H1 (cell line): ENCODE data around the gene TDRD15. TPM values are rescaled to one million over a fixed set of nuclear protein-coding genes. Genes with fewer than 3 reads are reported as not detected.

Experiments
- CTCF ChIA-PET: fragments of 300-600 bp; sonication (Branson Sonifier 250); formaldehyde crosslinking; loops from one replicate; lab custom pipeline; 2021; ENCODE audit not compliant: partially characterized antibody; lab: Charles Lee
- POLR2A ChIA-PET: fragments of 300-600 bp; sonication (Branson Sonifier 250); formaldehyde crosslinking; loops from one replicate; lab custom pipeline; 2021; ENCODE audit warnings: inconsistent platforms; ENCODE audit not compliant: partially characterized antibody; lab: Charles Lee
- DNase-seq, 2 experiments: peaks; one replicate each; pipeline versions ENCODE4 v3.0.0 to v3.0.0-alpha.2; 2010 to 2022; ENCODE audit warnings: low spot score in 2 of 2, low read depth in 1 of 2, mixed read lengths in 1 of 2
- FAIRE-seq: peaks from 2 replicates; lab custom pipeline; 2011; peaks lifted over from hg19 to GRCh38; lab: Jason Lieb, UNC
- H2AFZ ChIP-seq: 2 replicates; pipeline ENCODE4 v1.8.1; 2012; ENCODE audit warnings: low read length, inconsistent platforms
- H2AK5ac ChIP-seq: 2 replicates; pipeline ENCODE4 v1.6.1; 2013; ENCODE audit warnings: low read depth, low read length
- H2BK120ac ChIP-seq: replicated peaks from 2 replicates; pipeline ENCODE3; 2013; ENCODE audit warnings: low read depth, low read length, inconsistent platforms
- H2BK12ac ChIP-seq: 2 replicates; pipeline ENCODE4 v1.6.1; 2013; ENCODE audit warnings: low read depth, low read length
- H2BK15ac ChIP-seq: 2 replicates; pipeline ENCODE4 v1.6.1; 2013; ENCODE audit warnings: low read length
- H2BK20ac ChIP-seq: 2 replicates; pipeline ENCODE4 v1.6.1; 2013; ENCODE audit warnings: low read length
- H2BK5ac ChIP-seq: 2 replicates; pipeline ENCODE4 v1.6.1; 2013; ENCODE audit warnings: low read depth, low read length
- H3K14ac ChIP-seq: 2 replicates; pipeline ENCODE4 v1.6.1; 2013; ENCODE audit warnings: inconsistent platforms; ENCODE audit not compliant: insufficient read length
- H3K18ac ChIP-seq: 2 replicates; pipeline ENCODE4 v1.6.1; 2013; ENCODE audit warnings: low read length; ENCODE audit errors: extremely low read depth
- H3K23ac ChIP-seq: 2 replicates; pipeline ENCODE4 v1.6.1; 2013; ENCODE audit warnings: inconsistent platforms; ENCODE audit not compliant: insufficient read length
- H3K23me2 ChIP-seq: 2 replicates; pipeline ENCODE4 v1.6.1; 2013; ENCODE audit warnings: low read depth, low read length
- H3K27ac ChIP-seq: 2 replicates; pipeline ENCODE4 v1.6.1; 2011; ENCODE audit warnings: low read depth, low read length, inconsistent platforms
- H3K27me3 ChIP-seq, 4 experiments: replicated peaks in 1 of 4; 1 replicate in 1 of 4; 2 replicates in 3 of 4; pipeline versions ENCODE4 v1.6.1 to v1.8.1; 2011 to 2013; ENCODE audit warnings: low read length in 3 of 4, mild to moderate bottlenecking in 3 of 4, inconsistent platforms in 2 of 4, mixed read lengths in 2 of 4, moderate library complexity in 1 of 4; ENCODE audit not compliant: control insufficient read depth in 3 of 4, insufficient read depth in 3 of 4; ENCODE audit errors: extremely low read depth in 1 of 4
- H3K36me3 ChIP-seq, 4 experiments: 2 replicates each; pipeline versions ENCODE4 v1.6.1 to v1.8.1; 2011 to 2013; ENCODE audit warnings: mild to moderate bottlenecking in 4 of 4, low read length in 3 of 4, moderate library complexity in 2 of 4, control low read depth in 1 of 4, inconsistent platforms in 1 of 4; ENCODE audit not compliant: insufficient read depth in 4 of 4, control insufficient read depth in 2 of 4
- H3K4ac ChIP-seq: replicated peaks from 2 replicates; pipeline ENCODE3; 2013; ENCODE audit warnings: low read length, low read depth, mixed read lengths, inconsistent platforms; ENCODE audit not compliant: insufficient read length
- H3K4me1 ChIP-seq, 4 experiments: replicated peaks in 1 of 4; 1 replicate in 1 of 4; 2 replicates in 3 of 4; pipeline versions ENCODE4 v1.6.1 to v1.8.1; 2011 to 2013; ENCODE audit warnings: low read length in 3 of 4, inconsistent platforms in 2 of 4, mixed read lengths in 1 of 4; ENCODE audit not compliant: insufficient read depth in 4 of 4, control insufficient read depth in 3 of 4
- H3K4me2 ChIP-seq, 2 experiments: 2 replicates each; pipeline versions ENCODE4 v1.6.1 to v1.8.1; 2011 to 2013; ENCODE audit warnings: low read depth in 2 of 2, low read length in 2 of 2, control low read depth in 1 of 2, inconsistent platforms in 1 of 2, mild to moderate bottlenecking in 1 of 2; ENCODE audit not compliant: insufficient read depth in 1 of 2
- H3K4me3 ChIP-seq, 4 experiments: fragments of 200-600, 300-600 bp in 1 of 4; sonication (generic), shearing (Covaris generic), sonication (Bioruptor Twin) in 1 of 4; 2 replicates each; pipeline versions ENCODE4 v1.5.1 to v1.8.1; 2011 to 2016; ENCODE audit warnings: low read length in 4 of 4, low read depth in 3 of 4, control low read depth in 2 of 4, inconsistent platforms in 2 of 4, mild to moderate bottlenecking in 2 of 4, mixed read lengths in 1 of 4, moderate library complexity in 1 of 4; ENCODE audit not compliant: insufficient read depth in 2 of 4; ENCODE audit errors: extremely low read depth in 1 of 4
- H3K56ac ChIP-seq: replicated peaks from 2 replicates; pipeline ENCODE3; 2013; ENCODE audit warnings: low read depth, mild to moderate bottlenecking, mixed read lengths, low read length, inconsistent platforms; ENCODE audit not compliant: insufficient read length
- H3K79me1 ChIP-seq: 2 replicates; pipeline ENCODE4 v1.6.1; 2013; ENCODE audit warnings: low read depth, low read length, control low read depth
- H3K79me2 ChIP-seq, 2 experiments: 2 replicates each; pipeline versions ENCODE4 v1.6.1 to v1.8.1; 2012 to 2013; ENCODE audit warnings: low read length in 2 of 2, mild to moderate bottlenecking in 2 of 2, inconsistent platforms in 1 of 2; ENCODE audit not compliant: insufficient read depth in 2 of 2, control insufficient read depth in 1 of 2
- H3K9ac ChIP-seq, 4 experiments: replicated peaks in 1 of 4; 1 replicate in 1 of 4; 2 replicates in 3 of 4; pipeline versions ENCODE4 v1.6.1 to v1.8.1; 2011 to 2013; ENCODE audit warnings: low read depth in 3 of 4, low read length in 3 of 4, control low read depth in 2 of 4, mild to moderate bottlenecking in 2 of 4, moderate library complexity in 2 of 4, inconsistent platforms in 1 of 4; ENCODE audit errors: extremely low read depth in 1 of 4
- H3K9me3 ChIP-seq, 2 experiments: 2 replicates each; pipeline versions ENCODE4 v1.6.1 to v1.8.1; 2012 to 2013; ENCODE audit warnings: mild to moderate bottlenecking in 2 of 2, moderate library complexity in 2 of 2, control low read depth in 1 of 2, inconsistent platforms in 1 of 2, low read depth in 1 of 2, low read length in 1 of 2, mixed read lengths in 1 of 2; ENCODE audit not compliant: insufficient read depth in 2 of 2
- H4K20me1 ChIP-seq, 2 experiments: replicated peaks in 1 of 2; 2 replicates each; pipeline versions ENCODE3 to v1.8.1; 2011 to 2013; ENCODE audit warnings: inconsistent platforms in 2 of 2, low read length in 2 of 2, mild to moderate bottlenecking in 1 of 2; ENCODE audit not compliant: insufficient read depth in 2 of 2, control insufficient read depth in 1 of 2
- H4K5ac ChIP-seq: 2 replicates; pipeline ENCODE4 v1.6.1; 2013; ENCODE audit warnings: low read length, low read depth, mixed read lengths, inconsistent platforms; ENCODE audit not compliant: insufficient read length
- H4K8ac ChIP-seq: 2 replicates; pipeline ENCODE4 v1.8.0; 2013; ENCODE audit warnings: mild to moderate bottlenecking, moderate library complexity, low read length, inconsistent platforms; ENCODE audit not compliant: insufficient read depth; ENCODE audit errors: extremely low read depth
- H4K91ac ChIP-seq: replicated peaks from 2 replicates; pipeline ENCODE3; 2013; ENCODE audit warnings: low read length, mixed read lengths, inconsistent platforms; ENCODE audit not compliant: insufficient read length
- ASH2L ChIP-seq: fragments of 200-600, 300-600 bp; sonication (generic); IDR thresholded peaks from one replicate; pipeline ENCODE4 v1.7.1; 2017; ENCODE audit warnings: low read length
- HDAC6 ChIP-seq: IDR thresholded peaks from one replicate; pipeline ENCODE4 v1.7.1; 2012; ENCODE audit warnings: low read depth, mild to moderate bottlenecking, inconsistent platforms, low read length, moderate library complexity
- YY1 ChIP-seq: IDR thresholded peaks from 2 replicates; pipeline ENCODE4 v1.6.1; 2011; ENCODE audit warnings: low read depth, mild to moderate bottlenecking, low read length
- WGBS, 2 experiments: shearing (Covaris generic) in 1 of 2; methylation state at CpG; one replicate each; pipeline versions ENCODE4 v1.1.6 to v1.1.7; 2013 to 2015; ENCODE audit warnings: low lambda C conversion rate in 2 of 2, mixed read lengths in 2 of 2, inconsistent platforms in 1 of 2, low coverage in 1 of 2, missing lambda C conversion rate in 1 of 2; ENCODE audit not compliant: insufficient replicate concordance in 2 of 2, insufficient coverage in 1 of 2, insufficient read length in 1 of 2; ENCODE audit errors: extremely low coverage in 1 of 2, missing lambda C conversion rate in 1 of 2; 5-methylcytosine and 5-hydroxymethylcytosine counted together
- polyA plus RNA-seq, 7 experiments: library from polyadenylated mRNA; depleted of rRNA in 3 of 7; stranded (reverse) in 5 of 7; unstranded in 2 of 7; fragments of >200 nt in 5 of 7; fragments of 200-250 nt in 2 of 7; gene quantifications; 1 replicate in 5 of 7; 2 replicates in 1 of 7; 4 replicates in 1 of 7; pipeline versions ENCODE4 v1.2.1 to v1.2.3, GENCODE V29; 2011 to 2013; ENCODE audit warnings: missing spikeins in 2 of 7, mixed read lengths in 2 of 7
- total RNA-seq: library from RNA; stranded (reverse); fragmentation: NEBNext Ultra II Directional; extraction: Animal tissue kit (Norgen Biotek cat#: 25700); gene quantifications from 2 replicates; pipeline ENCODE4 v1.2.1, GENCODE V29; 2021

TDRD15 gene
- total and polyA plus RNA-seq, 2 of the 8 experiments (the other 6 are each of a cell fraction or from before 2014, with no cell fraction given), result not detected

DNA sequence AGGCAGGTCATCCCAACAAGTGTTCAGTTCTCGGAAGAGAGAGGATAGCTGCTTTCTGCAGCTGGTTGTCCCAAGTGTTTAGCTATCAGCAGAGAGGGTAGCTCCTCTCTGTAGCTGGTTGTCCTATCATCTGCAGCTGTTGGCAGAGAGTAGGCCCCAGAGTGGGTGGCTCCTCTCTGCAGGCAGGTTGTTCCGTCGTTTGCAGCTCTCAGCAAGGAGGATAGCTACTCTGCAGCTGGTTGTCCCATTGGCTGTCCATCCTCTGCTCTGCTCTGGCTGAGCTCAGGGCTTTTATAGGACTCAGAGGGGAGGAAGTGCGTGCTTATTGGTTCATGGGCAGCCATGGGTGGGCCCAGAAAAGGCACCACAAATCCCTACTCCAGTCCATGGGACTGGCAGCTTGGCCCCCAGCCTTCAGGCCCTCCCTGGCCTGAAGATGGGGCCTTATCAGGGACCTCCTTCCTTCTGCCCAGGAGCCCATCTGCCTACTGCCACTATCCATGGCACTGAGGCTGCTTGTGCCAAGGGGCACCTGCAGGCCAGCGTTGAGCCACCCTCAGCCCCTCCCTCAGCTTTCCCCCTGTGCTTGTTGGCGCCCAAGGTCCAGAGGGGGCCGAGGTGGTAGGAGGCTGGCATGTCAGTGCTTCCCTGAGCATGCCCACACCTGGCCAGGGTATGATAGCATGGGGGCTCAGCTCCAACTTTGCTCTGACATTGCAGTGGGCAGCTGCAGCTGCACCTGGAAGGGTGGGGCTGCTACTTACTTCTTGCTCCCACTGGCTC, 38.3 kb downstream of the TDRD15 start:
- H3K36me3 ChIP-seq, result no peaks in the 10 kb centered on the region
- H3K4ac ChIP-seq, result no peak overlapping the region
- ChIA-PET CTCF (interaction anchor here (0.5 to 2.6 kb wide), 8 partner anchors 11 to 1194 kb away, joined by 3 to 12 read pairs (median 4); partner anchors contain the start of gene APOB), POLR2A (no interaction called here)
- no peaks in the 10 kb centered on the region for H3K79me1 ChIP-seq
- no peak overlapping the region for H2BK12ac ChIP-seq
- no peak overlapping the region for H4K91ac ChIP-seq
- H3K9ac ChIP-seq, result no peak overlapping the region
- no peaks in the 10 kb centered on the region for H3K27me3 ChIP-seq
- H3K23me2 ChIP-seq, result no peaks in the 10 kb centered on the region
- no peaks in the 10 kb centered on the region for H4K20me1 ChIP-seq
- no peak overlapping the region for H4K8ac ChIP-seq
- DNase-seq (no peak), FAIRE-seq (no peak)
- H2BK15ac ChIP-seq, result no peak overlapping the region
- H3K4me1 ChIP-seq, result no peaks in the 10 kb centered on the region
- H3K14ac ChIP-seq, result no peak overlapping the region
- no peak overlapping the region for H3K56ac ChIP-seq
- H2BK5ac ChIP-seq, result no peak overlapping the region
- H2BK20ac ChIP-seq, result no peak overlapping the region
- H3K23ac ChIP-seq, result no peak overlapping the region
- no peaks in the 10 kb centered on the region; a peak in 1 of 4 replicates for H3K9me3 ChIP-seq
- 91% methylated on average over 6 of the region's 7 CpGs; no CpG with 5 or more reads in 1 of the 2 experiments for WGBS, 2 experiments
- H2AK5ac ChIP-seq, result no peak overlapping the region
- no peak overlapping the region for H3K27ac ChIP-seq
- no peaks in the 10 kb centered on the region for H3K79me2 ChIP-seq
- H2BK120ac ChIP-seq, result no peak overlapping the region
- no peak overlapping the region for H3K18ac ChIP-seq
- H3K4me3 ChIP-seq, result no peak overlapping the region
- H3K4me2 ChIP-seq, result no peak overlapping the region
- H4K5ac ChIP-seq, result no peak overlapping the region
- TF ChIP-seq ASH2L (no peak), HDAC6 (no peak), YY1 (no peak)
- no peak overlapping the region for H2AFZ ChIP-seq
